Ovary (tissue), 3 donors: ENCODE results near the gene TYSND1.

ENCODE experiments used
- CTCF ChIP-seq, 3 donors: fragments of 450-650 bp in 2 of 3; fragments of 200-600 bp in 1 of 3; IDR thresholded peaks; one replicate each; pipeline versions ENCODE4 v1.5.1 to v1.8.0; 2016 to 2022; ENCODE audit warnings: antibody characterized with exemption in 3 of 3, mild to moderate bottlenecking in 1 of 3
- EP300 ChIP-seq: sonication (generic); formaldehyde crosslinking; IDR thresholded peaks from one replicate; pipeline ENCODE4 v1.6.1; 2017; ENCODE audit warnings: antibody characterized with exemption
- POLR2A ChIP-seq: fragments of 450-650 bp; IDR thresholded peaks from one replicate; pipeline ENCODE4 v1.6.1; 2017; ENCODE audit warnings: antibody characterized with exemption, mild to moderate bottlenecking, moderate library complexity
- donor health status: DM: no; HTN: no; CAD: no.

GRCh38 chr10:70090013-70090412, 56.5 kb downstream of the TYSND1 start:
- TF ChIP-seq CTCF (IDR thresholded peaks at IDR 0.05) (no peak), POLR2A (no peak), EP300 (no peak)
